Neural progenitor cell (in vitro differentiated cells): Measurements from ENCODE around the gene IL17B. TPM values are rescaled to one million over a fixed set of nuclear protein-coding genes. Genes with fewer than 3 reads are reported as not detected.

Experiments used
- DNase-seq: peaks from one replicate; pipeline ENCODE4 v3.0.0-alpha.2; 2016; ENCODE audit warnings: low spot score
- H2AFZ ChIP-seq: fragments of 200-600 bp; sonication (generic); replicated peaks from 2 replicates; pipeline ENCODE4 v1.6.1; 2016; ENCODE audit warnings: antibody characterized with exemption
- H3F3A ChIP-seq: fragments of 200-600 bp; sonication (generic); 2 replicates; pipeline ENCODE4 v1.6.1; 2016; ENCODE audit warnings: antibody characterized with exemption, low read depth
- H3K27ac ChIP-seq: fragments of 200-600 bp; sonication (generic); 2 replicates; pipeline ENCODE4 v1.5.1; 2016; ENCODE audit warnings: mild to moderate bottlenecking
- H3K27me3 ChIP-seq: fragments of 200-600 bp; sonication (generic); 2 replicates; pipeline ENCODE4 v1.6.1; 2016; ENCODE audit warnings: mild to moderate bottlenecking, moderate library complexity
- H3K36me3 ChIP-seq: fragments of 200-600 bp; sonication (generic); 2 replicates; pipeline ENCODE4 v1.5.1; 2016
- H3K4me1 ChIP-seq: fragments of 200-600 bp; sonication (generic); 2 replicates; pipeline ENCODE4 v1.6.1; 2016; ENCODE audit warnings: mixed run types
- H3K4me2 ChIP-seq: fragments of 200-600 bp; sonication (generic); 2 replicates; pipeline ENCODE4 v1.6.1; 2016
- H3K4me3 ChIP-seq: fragments of 200-600 bp; sonication (generic); 2 replicates; pipeline ENCODE4 v1.5.1; 2016
- H3K79me2 ChIP-seq: fragments of 200-600 bp; sonication (generic); 2 replicates; pipeline ENCODE4 v1.6.1; 2016; ENCODE audit warnings: low read depth
- H3K9ac ChIP-seq: fragments of 200-600 bp; sonication (generic); 2 replicates; pipeline ENCODE4 v1.6.1; 2016
- H3K9me3 ChIP-seq: fragments of 200-600 bp; sonication (generic); 2 replicates; pipeline ENCODE4 v1.5.1; 2016; ENCODE audit warnings: low read depth
- H4K20me1 ChIP-seq: fragments of 200-600 bp; sonication (generic); 2 replicates; pipeline ENCODE4 v1.6.1; 2016; ENCODE audit warnings: low read depth
- H3K27ac Mint-ChIP-seq: 3 replicates; pipeline ENCODE4 v1.8.0; 2021; ENCODE audit warnings: mixed read lengths
- H3K27me3 Mint-ChIP-seq: 2 replicates; pipeline ENCODE4 v1.8.0; 2022; ENCODE audit warnings: low read depth, mild to moderate bottlenecking, inconsistent platforms, moderate library complexity, mixed read lengths; ENCODE audit not compliant: insufficient read depth
- H3K36me3 Mint-ChIP-seq: 3 replicates; pipeline ENCODE4 v1.8.0; 2021; ENCODE audit warnings: mixed read lengths
- H3K4me1 Mint-ChIP-seq: 3 replicates; pipeline ENCODE4 v1.8.0; 2021; ENCODE audit warnings: mixed read lengths
- H3K4me3 Mint-ChIP-seq: 3 replicates; pipeline ENCODE4 v1.8.0; 2021; ENCODE audit warnings: mild to moderate bottlenecking, moderate library complexity, mixed read lengths
- H3K9me3 Mint-ChIP-seq: 3 replicates; pipeline ENCODE4 v1.8.0; 2020; ENCODE audit warnings: mixed read lengths
- EZH2 ChIP-seq: fragments of 200-600 bp; sonication (generic); IDR thresholded peaks from 2 replicates; pipeline ENCODE4 v1.6.1; 2017; ENCODE audit warnings: antibody characterized with exemption, mild to moderate bottlenecking, moderate library complexity
- EZH2phosphoT487 ChIP-seq: fragments of 200-600 bp; sonication (generic); IDR thresholded peaks from 2 replicates; pipeline ENCODE4 v1.6.1; 2017; ENCODE audit warnings: antibody characterized with exemption
- total RNA-seq: library from RNA; depleted of rRNA; stranded (reverse); fragments of >200 nt; gene quantifications from 2 replicates; pipeline ENCODE4 v1.2.3, GENCODE V29; 2015; ENCODE audit warnings: low replicate concordance
- TF ChIP-seq, protein P1 (sequence below): fragments of 200-600 bp; sonication (generic); IDR thresholded peaks from 2 replicates; pipeline ENCODE4 v1.5.1; 2017; ENCODE audit warnings: antibody characterized with exemption, mild to moderate bottlenecking

Gene IL17B
- total RNA-seq, 1 donor from 2014 or later = not detected

DNA sequence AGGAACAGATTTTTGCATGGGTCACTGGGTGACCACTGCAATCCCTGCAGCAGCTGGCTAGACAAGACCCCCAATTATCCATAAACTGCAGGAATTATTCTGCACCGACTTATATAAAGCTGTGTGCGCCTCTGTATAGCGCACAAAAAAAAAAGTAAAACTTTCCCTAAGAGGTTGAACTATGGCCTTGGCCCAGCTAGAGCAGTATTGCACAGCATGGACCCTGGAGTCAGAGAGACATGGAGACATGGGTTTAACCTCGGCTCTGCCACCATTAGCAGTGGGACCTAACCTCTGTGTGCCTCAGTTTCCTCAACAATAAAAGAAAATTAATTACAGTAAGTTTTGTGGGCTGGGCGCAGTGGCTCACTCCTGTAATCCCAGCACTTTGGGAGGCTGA, 50.9 kb downstream of the IL17B start:
- H3K4me3 Mint-ChIP-seq = no peak overlapping the region
- no peaks in the 10 kb centered on the region for H3K4me1 ChIP-seq
- H2AFZ ChIP-seq = no peak overlapping the region
- H3K9me3 Mint-ChIP-seq = no peaks in the 10 kb centered on the region
- H4K20me1 ChIP-seq = no peaks in the 10 kb centered on the region
- no peaks in the 10 kb centered on the region for H3K9me3 ChIP-seq
- no peaks in the 10 kb centered on the region for H3K36me3 ChIP-seq
- peaks cover 2% of the 10 kb centered on the region for H3K27me3 Mint-ChIP-seq
- no peaks in the 10 kb centered on the region for H3F3A ChIP-seq
- H3K4me1 Mint-ChIP-seq = no peaks in the 10 kb centered on the region
- H3K4me2 ChIP-seq = no peak overlapping the region
- no peak overlapping the region for H3K27ac ChIP-seq
- no peaks in the 10 kb centered on the region for H3K27me3 ChIP-seq
- H3K9ac ChIP-seq = no peak overlapping the region
- no peak overlapping the region for H3K4me3 ChIP-seq
- DNase-seq = no peak
- no peaks in the 10 kb centered on the region for H3K36me3 Mint-ChIP-seq
- TF ChIP-seq EZH2phosphoT487 = no peak
- TF ChIP-seq, protein P1, sequence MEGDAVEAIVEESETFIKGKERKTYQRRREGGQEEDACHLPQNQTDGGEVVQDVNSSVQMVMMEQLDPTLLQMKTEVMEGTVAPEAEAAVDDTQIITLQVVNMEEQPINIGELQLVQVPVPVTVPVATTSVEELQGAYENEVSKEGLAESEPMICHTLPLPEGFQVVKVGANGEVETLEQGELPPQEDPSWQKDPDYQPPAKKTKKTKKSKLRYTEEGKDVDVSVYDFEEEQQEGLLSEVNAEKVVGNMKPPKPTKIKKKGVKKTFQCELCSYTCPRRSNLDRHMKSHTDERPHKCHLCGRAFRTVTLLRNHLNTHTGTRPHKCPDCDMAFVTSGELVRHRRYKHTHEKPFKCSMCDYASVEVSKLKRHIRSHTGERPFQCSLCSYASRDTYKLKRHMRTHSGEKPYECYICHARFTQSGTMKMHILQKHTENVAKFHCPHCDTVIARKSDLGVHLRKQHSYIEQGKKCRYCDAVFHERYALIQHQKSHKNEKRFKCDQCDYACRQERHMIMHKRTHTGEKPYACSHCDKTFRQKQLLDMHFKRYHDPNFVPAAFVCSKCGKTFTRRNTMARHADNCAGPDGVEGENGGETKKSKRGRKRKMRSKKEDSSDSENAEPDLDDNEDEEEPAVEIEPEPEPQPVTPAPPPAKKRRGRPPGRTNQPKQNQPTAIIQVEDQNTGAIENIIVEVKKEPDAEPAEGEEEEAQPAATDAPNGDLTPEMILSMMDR = no peak
- no peak for TF ChIP-seq EZH2
- H3K27ac Mint-ChIP-seq = no peak overlapping the region
- no peaks in the 10 kb centered on the region for H3K79me2 ChIP-seq

DNA sequence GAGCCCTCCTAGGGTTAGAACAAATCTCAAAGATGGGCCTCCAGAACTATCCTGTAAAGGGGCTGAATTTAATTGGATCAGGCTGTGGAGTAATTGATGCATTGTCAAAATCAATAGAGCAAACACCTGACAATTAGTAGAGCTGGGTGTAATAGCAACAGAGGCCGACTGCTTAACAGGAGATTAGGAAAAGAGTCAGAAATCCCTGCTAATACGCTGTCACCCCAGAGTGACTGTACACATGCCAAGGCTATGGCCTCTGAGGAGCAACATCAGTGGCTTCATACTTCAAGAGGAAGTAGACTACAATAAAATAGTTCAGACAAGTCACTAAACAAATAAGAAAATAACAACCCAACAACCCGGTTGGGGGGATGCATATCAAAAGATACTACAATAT, 52.5 kb downstream of the IL17B start:
- H3K4me2 ChIP-seq = no peak overlapping the region
- H3F3A ChIP-seq = no peaks in the 10 kb centered on the region
- H3K36me3 ChIP-seq = no peaks in the 10 kb centered on the region
- Mint-ChIP-seq H3K36me3 (no peaks in the 10 kb centered on the region), H3K9me3 (no peaks in the 10 kb centered on the region), H3K4me3 (no peak overlapping the region), H3K4me1 (peaks cover 3% of the 10 kb centered on the region), H3K27ac (no peak overlapping the region), H3K27me3 (peaks cover 4% of the 10 kb centered on the region)
- H3K9me3 ChIP-seq = no peaks in the 10 kb centered on the region
- H3K4me1 ChIP-seq = no peaks in the 10 kb centered on the region
- H3K4me3 ChIP-seq = no peak overlapping the region
- no peak for DNase-seq
- no peak overlapping the region for H2AFZ ChIP-seq
- H3K9ac ChIP-seq = no peak overlapping the region
- no peaks in the 10 kb centered on the region for H3K79me2 ChIP-seq
- TF ChIP-seq EZH2 = no peak
- TF ChIP-seq, protein P1 = no peak
- peak; percentile 81 for TF ChIP-seq EZH2phosphoT487
- H3K27me3 ChIP-seq = no peaks in the 10 kb centered on the region
- H3K27ac ChIP-seq = no peak overlapping the region
- H4K20me1 ChIP-seq = no peaks in the 10 kb centered on the region

DNA sequence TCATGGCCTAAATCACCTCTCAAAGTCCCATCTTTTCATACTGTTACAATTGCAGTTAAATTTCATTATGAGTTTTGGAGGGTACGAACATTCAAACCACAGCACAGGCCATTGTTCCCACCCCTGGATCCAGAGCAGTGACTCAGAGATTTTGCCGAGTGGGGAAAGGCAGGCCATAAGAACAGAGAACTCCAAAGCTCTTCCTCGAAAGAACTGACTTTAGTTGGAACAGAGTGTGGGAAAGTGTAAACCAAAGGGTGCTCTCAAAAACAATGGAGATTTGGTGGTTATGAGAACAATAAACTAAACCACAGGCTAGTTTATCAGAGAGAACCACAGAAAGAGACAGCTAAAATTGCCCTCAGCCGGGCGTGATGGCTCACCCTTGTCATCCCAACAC, 53.2 kb downstream of the IL17B start:
- H3K27me3 Mint-ChIP-seq = peaks cover 4% of the 10 kb centered on the region
- Histone ChIP-seq H3K79me2 (no peaks in the 10 kb centered on the region), H4K20me1 (no peaks in the 10 kb centered on the region), H3K27ac (no peak overlapping the region), H3K4me3 (no peak overlapping the region), H3K4me2 (no peak overlapping the region), H3K9me3 (no peaks in the 10 kb centered on the region), H3K4me1 (no peaks in the 10 kb centered on the region), H3K27me3 (no peaks in the 10 kb centered on the region), H3K9ac (no peak overlapping the region), H2AFZ (no peak overlapping the region), H3F3A (no peaks in the 10 kb centered on the region), H3K36me3 (no peaks in the 10 kb centered on the region)
- H3K27ac Mint-ChIP-seq = no peak overlapping the region
- H3K4me1 Mint-ChIP-seq = peaks cover 5% of the 10 kb centered on the region
- H3K9me3 Mint-ChIP-seq = no peaks in the 10 kb centered on the region
- TF ChIP-seq EZH2phosphoT487 (no peak), EZH2 (no peak)
- TF ChIP-seq, protein P1 = no peak
- no peak for DNase-seq
- H3K4me3 Mint-ChIP-seq = no peak overlapping the region
- no peaks in the 10 kb centered on the region for H3K36me3 Mint-ChIP-seq
